ENCODE measurements around the gene ZBTB32. TPM values are rescaled to one million over a fixed set of nuclear protein-coding genes. Genes with fewer than 3 reads are reported as not detected.

Gene ZBTB32
- total and polyA plus RNA-seq, 2 of the 8 experiments (the other 6 are each of a cell fraction or from before 2014, with no cell fraction given), result 0.11 to 0.50 TPM

- no peaks in the 10 kb centered on the region for H3K23me2 ChIP-seq (ENCODE audit: low read depth, low read length)
- no peak overlapping the region for H4K5ac ChIP-seq (ENCODE audit: insufficient read length, low read depth, low read length)
- H3K36me3 ChIP-seq (ENCODE audit: control insufficient read depth in 2 of 4, insufficient read depth in 4 of 4, low read length in 3 of 4), result no peaks in the 10 kb centered on the region; a peak in 1 of 8 replicates
- TF ChIP-seq RFX5 (IDR thresholded peaks at IDR 0.05; ENCODE audit: borderline replicate concordance, low read depth, low read length) (no peak), CHD2 (IDR thresholded peaks at IDR 0.05; ENCODE audit: low read length) (no peak), JUND (IDR thresholded peaks at IDR 0.05; ENCODE audit: low read length) (no peak), CREB1 (IDR thresholded peaks at IDR 0.05) (no peak), SP1 (IDR thresholded peaks at IDR 0.05; ENCODE audit: low read depth, low read length) (no peak), RAD21 (IDR thresholded peaks at IDR 0.05 in 1 of 2, conservative IDR thresholded peaks at IDR 0.05 in 1 of 2; ENCODE audit: low read depth in 2 of 2, low read length in 2 of 2) (no peak), KDM5A (IDR thresholded peaks at IDR 0.05; ENCODE audit: low read length) (no peak), CEBPB (IDR thresholded peaks at IDR 0.05; ENCODE audit: low read depth, low read length) (no peak), CBX5 (IDR thresholded peaks at IDR 0.05; ENCODE audit: low read depth, low read length) (no peak), YY1 (IDR thresholded peaks at IDR 0.05; ENCODE audit: low read depth, low read length) (no peak)
- no peak overlapping the region for H2AFZ ChIP-seq (ENCODE audit: low read length)
- H4K91ac ChIP-seq (replicated peaks; ENCODE audit: insufficient read length, low read length), result no peak overlapping the region
- no peak overlapping the region for H3K14ac ChIP-seq (ENCODE audit: insufficient read length)
- H3K9me3 ChIP-seq (ENCODE audit: insufficient read depth in 2 of 2, low read depth in 1 of 2, low read length in 1 of 2), result peaks cover 0 to 3% of the 10 kb centered on the region in 2 experiments; a peak in 1 of 4 replicates
- no peak overlapping the region for H2BK120ac ChIP-seq (replicated peaks; ENCODE audit: low read depth, low read length)
- FAIRE-seq, result no peak
- H4K20me1 ChIP-seq (replicated peaks in 1 of 2; ENCODE audit: control insufficient read depth in 1 of 2, insufficient read depth in 2 of 2, low read length in 2 of 2), result peaks cover 1 to 2% of the 10 kb centered on the region in 2 experiments
- H3K27me3 ChIP-seq (replicated peaks in 1 of 4; ENCODE audit: control insufficient read depth in 3 of 4, extremely low read depth in 1 of 4, insufficient read depth in 3 of 4, low read length in 3 of 4), result peaks cover 2 to 11% (median 9%) of the 10 kb centered on the region in 4 experiments; a peak in 6 of 7 replicates
- ChIA-PET CTCF (ENCODE audit: partially characterized antibody) (interaction anchor here (0.9 to 8.4 kb wide), 4 partner anchors 8 to 152 kb away, joined by 3 to 67 read pairs (median 3); no protein-coding TSS in a partner anchor), POLR2A (ENCODE audit: partially characterized antibody) (interaction anchor here (1.2 kb wide), 1 partner anchor 202 kb away, joined by 3 read pairs; no protein-coding TSS in a partner anchor)
- H2BK20ac ChIP-seq (ENCODE audit: low read length), result no peak overlapping the region
- no peak overlapping the region for H3K4me2 ChIP-seq (ENCODE audit: insufficient read depth in 1 of 2, low read depth in 2 of 2, low read length in 2 of 2)
- H3K18ac ChIP-seq (ENCODE audit: extremely low read depth, low read length), result no peak overlapping the region
- no peak overlapping the region for H3K4me3 ChIP-seq (ENCODE audit: extremely low read depth in 1 of 4, insufficient read depth in 2 of 4, low read depth in 3 of 4, low read length in 4 of 4)
- no peak overlapping the region for H3K23ac ChIP-seq (ENCODE audit: insufficient read length)
- H3K27ac ChIP-seq (ENCODE audit: low read depth, low read length), result no peak overlapping the region
- DNase-seq (ENCODE audit: low read depth in 1 of 2, low spot score in 2 of 2), result no peak
- no peak overlapping the region for H3K9ac ChIP-seq (replicated peaks in 1 of 4; ENCODE audit: extremely low read depth in 1 of 4, low read depth in 3 of 4, low read length in 3 of 4)
- H3K4me1 ChIP-seq (replicated peaks in 1 of 4; ENCODE audit: control insufficient read depth in 3 of 4, insufficient read depth in 4 of 4, low read length in 3 of 4), result peaks cover 0 to 8% (median 1%) of the 10 kb centered on the region in 4 experiments; a peak in 2 of 7 replicates
- H4K8ac ChIP-seq (ENCODE audit: extremely low read depth, insufficient read depth, low read length), result no peak overlapping the region
- WGBS, 2 experiments (ENCODE audit: extremely low coverage in 1 of 2, insufficient coverage in 1 of 2, insufficient read length in 1 of 2, insufficient replicate concordance in 2 of 2, low coverage in 1 of 2, low lambda C conversion rate in 2 of 2, missing lambda C conversion rate in 1 of 2), result 92% methylated on average over 1 of the region's 1 CpG; no CpG with 5 or more reads in 1 of the 2 experiments
- no peak overlapping the region for H3K56ac ChIP-seq (replicated peaks; ENCODE audit: insufficient read length, low read depth, low read length)
- H2BK5ac ChIP-seq (ENCODE audit: low read depth, low read length), result no peak overlapping the region
- no peak overlapping the region for H2BK15ac ChIP-seq (ENCODE audit: low read length)
- no peak overlapping the region for H2AK5ac ChIP-seq (ENCODE audit: low read depth, low read length)
- H3K79me2 ChIP-seq (ENCODE audit: control insufficient read depth in 1 of 2, insufficient read depth in 2 of 2, low read length in 2 of 2), result no peaks in the 10 kb centered on the region
- H3K4ac ChIP-seq (replicated peaks; ENCODE audit: insufficient read length, low read depth, low read length), result no peak overlapping the region
- H2BK12ac ChIP-seq (ENCODE audit: low read depth, low read length), result no peak overlapping the region
- no peaks in the 10 kb centered on the region for H3K79me1 ChIP-seq (ENCODE audit: low read depth, low read length)
These were observed 4.0 kb downstream of the ZBTB32 start for GRCh38 chr19:35708391-35708790.
